OCI-LY3 (cell line): ENCODE measurements around the gene SIGLEC6.

Source experiments
- CTCF ChIP-seq: fragments of 200-600, 300-600 bp; sonication (generic); IDR thresholded peaks from 2 replicates; pipeline ENCODE4 v1.5.1; 2014; ENCODE audit warnings: antibody characterized with exemption, low read length, low read depth
- EZH2phosphoT487 ChIP-seq: fragments of 200-600 bp; shearing (Covaris generic); IDR thresholded peaks from 2 replicates; pipeline ENCODE4 v1.6.1; 2018; ENCODE audit warnings: antibody characterized with exemption, mixed run types, low read depth

DNA sequence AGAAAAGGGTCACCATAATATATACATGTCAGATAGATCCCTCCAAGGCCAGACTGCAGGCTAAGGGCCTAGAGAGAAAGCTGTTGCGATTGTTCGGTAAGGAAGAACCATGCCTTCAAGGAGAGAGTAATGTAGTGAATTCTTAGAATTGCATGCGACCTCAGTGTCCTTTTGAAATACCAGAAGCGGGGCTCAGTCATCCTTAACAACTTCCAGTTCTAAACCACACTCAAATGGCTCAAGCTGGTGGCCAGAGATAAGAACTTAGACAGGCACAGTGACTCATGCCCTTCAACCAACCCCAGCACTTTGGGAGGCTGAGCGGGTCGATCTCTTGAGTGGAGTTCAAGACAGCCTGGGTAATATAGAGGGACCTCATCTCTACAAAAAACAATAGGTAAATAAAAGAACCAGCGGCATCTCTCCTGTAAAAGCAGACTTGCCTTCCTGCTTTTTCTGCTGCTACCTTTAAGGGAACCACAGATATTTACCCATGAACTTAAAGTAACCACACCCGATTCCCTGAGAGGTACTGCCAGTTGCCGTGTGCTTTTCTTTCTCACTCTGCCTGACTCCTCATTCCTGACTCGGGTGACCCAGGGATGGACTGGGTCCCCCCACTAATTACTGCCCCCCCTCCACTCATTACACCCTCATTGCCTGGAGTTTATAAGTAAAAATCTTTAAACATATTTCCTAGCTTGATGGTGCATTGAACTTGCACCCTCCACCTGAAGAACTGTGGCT is 15.4 kb upstream of the SIGLEC6 start:
- TF ChIP-seq CTCF (no peak), EZH2phosphoT487 (no peak)
